Neural cell (in vitro differentiated cells): ENCODE data around the gene SPATA3. TPM values are rescaled to one million over a fixed set of nuclear protein-coding genes. Genes with fewer than 3 reads are reported as not detected.

Source experiments
- H2AFZ ChIP-seq: fragments of 200-600, 300-800 bp; sonication (generic), shearing (Covaris generic); 2 replicates; pipeline ENCODE4 v1.6.0; 2014; ENCODE audit warnings: low read depth, mild to moderate bottlenecking, antibody characterized with exemption, low read length, moderate library complexity
- H3F3A ChIP-seq: fragments of 200-600 bp; shearing (Covaris generic); 2 replicates; pipeline ENCODE4 v1.6.1; 2016; ENCODE audit warnings: mild to moderate bottlenecking, moderate library complexity, mixed read lengths, antibody characterized with exemption, low read length; ENCODE audit not compliant: insufficient read depth, poor library complexity, severe bottlenecking
- H3K27ac ChIP-seq: fragments of 200-600, 300-800 bp; sonication (generic), shearing (Covaris generic); 2 replicates; pipeline ENCODE4 v1.5.1; 2014; ENCODE audit warnings: mild to moderate bottlenecking, low read length, moderate library complexity
- H3K27me3 ChIP-seq: fragments of 300-800, 200-600 bp; sonication (generic), shearing (Covaris generic); 2 replicates; pipeline ENCODE4 v1.6.0; 2014; ENCODE audit warnings: mild to moderate bottlenecking, low read depth, low read length, moderate library complexity; ENCODE audit not compliant: insufficient read depth
- H3K36me3 ChIP-seq: fragments of 300-800, 200-600 bp; sonication (generic), shearing (Covaris generic); 2 replicates; pipeline ENCODE4 v1.5.1; 2014; ENCODE audit warnings: mild to moderate bottlenecking, antibody characterized with exemption, low read length, moderate library complexity; ENCODE audit not compliant: insufficient read depth
- H3K4me2 ChIP-seq: fragments of 300-800, 200-600 bp; sonication (generic), shearing (Covaris generic); 2 replicates; pipeline ENCODE4 v1.6.0; 2014; ENCODE audit warnings: mild to moderate bottlenecking, low read length
- H3K4me3 ChIP-seq: fragments of 300-800, 200-600 bp; sonication (generic), shearing (Covaris generic); 2 replicates; pipeline ENCODE4 v1.5.1; 2014; ENCODE audit warnings: mild to moderate bottlenecking, low read length, moderate library complexity
- H3K79me2 ChIP-seq: fragments of 200-600 bp; shearing (Covaris generic); replicated peaks from 2 replicates; pipeline ENCODE4 v1.6.0; 2014; ENCODE audit warnings: mild to moderate bottlenecking, low read length, moderate library complexity; ENCODE audit not compliant: insufficient read depth
- H3K9ac ChIP-seq: fragments of 300-800, 200-600 bp; sonication (generic), shearing (Covaris generic); 2 replicates; pipeline ENCODE4 v1.6.1; 2016; ENCODE audit warnings: mild to moderate bottlenecking, low read length, mixed read lengths
- H3K9me2 ChIP-seq: fragments of 200-600 bp; shearing (Covaris generic); 2 replicates; pipeline ENCODE4 v1.6.1; 2016; ENCODE audit warnings: mild to moderate bottlenecking, low read length, mixed read lengths; ENCODE audit not compliant: insufficient read depth
- H3K9me3 ChIP-seq: fragments of 200-600, 300-800 bp; sonication (generic), shearing (Covaris generic); 2 replicates; pipeline ENCODE4 v1.6.1; 2016; ENCODE audit warnings: mild to moderate bottlenecking, mixed run types, low read length, moderate library complexity, mixed read lengths
- H4K20me1 ChIP-seq: fragments of 200-600 bp; shearing (Covaris generic); 2 replicates; pipeline ENCODE4 v1.6.1; 2016; ENCODE audit warnings: mild to moderate bottlenecking, mixed run types; ENCODE audit not compliant: insufficient read depth
- EP300 ChIP-seq: fragments of 450-650 bp; conservative IDR thresholded peaks from 2 replicates; pipeline ENCODE4 v1.6.1; 2014; ENCODE audit warnings: antibody characterized with exemption, mild to moderate bottlenecking, moderate library complexity; ENCODE audit not compliant: poor library complexity, severe bottlenecking
- EZH2 ChIP-seq: fragments of 200-600, 300-800 bp; shearing (Covaris generic), sonication (generic); IDR thresholded peaks from 2 replicates; pipeline ENCODE4 v1.6.1; 2014; ENCODE audit warnings: antibody characterized with exemption, low read length, borderline replicate concordance, mild to moderate bottlenecking; ENCODE audit not compliant: insufficient read depth, poor library complexity, severe bottlenecking
- MXI1 ChIP-seq: fragments of 450-650 bp; conservative IDR thresholded peaks from 2 replicates; pipeline ENCODE4 v1.6.1; 2014; ENCODE audit warnings: antibody characterized with exemption, mild to moderate bottlenecking; ENCODE audit not compliant: poor library complexity, severe bottlenecking
- POLR2AphosphoS5 ChIP-seq: IDR thresholded peaks from 2 replicates; pipeline ENCODE4 v1.6.1; 2012
- RAD21 ChIP-seq: fragments of 450-650 bp; conservative IDR thresholded peaks from 2 replicates; pipeline ENCODE4 v1.6.1; 2014; ENCODE audit warnings: antibody characterized with exemption, mild to moderate bottlenecking, moderate library complexity
- SMC3 ChIP-seq: fragments of 450-650 bp; conservative IDR thresholded peaks from 2 replicates; pipeline ENCODE4 v1.6.1; 2014; ENCODE audit warnings: antibody characterized with exemption, mild to moderate bottlenecking, moderate library complexity; ENCODE audit not compliant: poor library complexity
- TAF1 ChIP-seq: IDR thresholded peaks from 2 replicates; pipeline ENCODE4 v1.6.1; 2012; ENCODE audit warnings: low read depth
- polyA plus RNA-seq: library from polyadenylated mRNA; depleted of rRNA; stranded (reverse); fragments of >200 nt; gene quantifications from 2 replicates; pipeline ENCODE4 v1.2.3, GENCODE V29; 2014
- TF ChIP-seq, protein P1 (sequence below): IDR thresholded peaks from 2 replicates; pipeline ENCODE4 v1.6.1; 2012; ENCODE audit warnings: borderline replicate concordance
- TF ChIP-seq, protein P2 (sequence below): fragments of 450-650 bp; IDR thresholded peaks from 2 replicates; pipeline ENCODE4 v1.5.1; 2014; ENCODE audit warnings: antibody characterized with exemption, mild to moderate bottlenecking, moderate library complexity; ENCODE audit not compliant: poor library complexity, severe bottlenecking

Gene SPATA3
- polyA plus RNA-seq, 1 donor from 2014 or later = not detected

DNA sequence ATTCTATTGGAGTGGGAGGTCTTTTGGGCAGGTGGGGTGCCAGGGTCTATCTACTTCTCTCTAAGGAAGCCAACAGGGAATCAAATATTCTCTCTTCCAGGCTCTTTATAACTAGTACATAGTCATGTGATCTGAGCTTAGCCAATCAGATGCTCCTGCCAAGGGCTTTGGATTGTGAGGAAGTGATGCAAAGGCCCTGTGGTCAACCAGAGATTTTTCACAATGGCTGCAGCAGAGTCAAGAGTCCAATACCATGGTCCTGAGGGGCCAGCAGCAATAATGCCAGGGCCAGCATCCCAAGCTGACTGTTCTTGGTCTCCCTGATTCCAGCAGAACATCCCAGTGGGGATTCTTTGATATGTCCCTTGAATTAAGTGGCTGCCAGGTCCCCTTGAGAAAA lies 33.0 kb downstream of the SPATA3 start:
- H4K20me1 ChIP-seq = no peaks in the 10 kb centered on the region
- TF ChIP-seq TAF1 (no peak), EP300 (no peak), SMC3 (no peak), EZH2 (no peak), POLR2AphosphoS5 (no peak), MXI1 (no peak), RAD21 (no peak)
- TF ChIP-seq, protein P1, sequence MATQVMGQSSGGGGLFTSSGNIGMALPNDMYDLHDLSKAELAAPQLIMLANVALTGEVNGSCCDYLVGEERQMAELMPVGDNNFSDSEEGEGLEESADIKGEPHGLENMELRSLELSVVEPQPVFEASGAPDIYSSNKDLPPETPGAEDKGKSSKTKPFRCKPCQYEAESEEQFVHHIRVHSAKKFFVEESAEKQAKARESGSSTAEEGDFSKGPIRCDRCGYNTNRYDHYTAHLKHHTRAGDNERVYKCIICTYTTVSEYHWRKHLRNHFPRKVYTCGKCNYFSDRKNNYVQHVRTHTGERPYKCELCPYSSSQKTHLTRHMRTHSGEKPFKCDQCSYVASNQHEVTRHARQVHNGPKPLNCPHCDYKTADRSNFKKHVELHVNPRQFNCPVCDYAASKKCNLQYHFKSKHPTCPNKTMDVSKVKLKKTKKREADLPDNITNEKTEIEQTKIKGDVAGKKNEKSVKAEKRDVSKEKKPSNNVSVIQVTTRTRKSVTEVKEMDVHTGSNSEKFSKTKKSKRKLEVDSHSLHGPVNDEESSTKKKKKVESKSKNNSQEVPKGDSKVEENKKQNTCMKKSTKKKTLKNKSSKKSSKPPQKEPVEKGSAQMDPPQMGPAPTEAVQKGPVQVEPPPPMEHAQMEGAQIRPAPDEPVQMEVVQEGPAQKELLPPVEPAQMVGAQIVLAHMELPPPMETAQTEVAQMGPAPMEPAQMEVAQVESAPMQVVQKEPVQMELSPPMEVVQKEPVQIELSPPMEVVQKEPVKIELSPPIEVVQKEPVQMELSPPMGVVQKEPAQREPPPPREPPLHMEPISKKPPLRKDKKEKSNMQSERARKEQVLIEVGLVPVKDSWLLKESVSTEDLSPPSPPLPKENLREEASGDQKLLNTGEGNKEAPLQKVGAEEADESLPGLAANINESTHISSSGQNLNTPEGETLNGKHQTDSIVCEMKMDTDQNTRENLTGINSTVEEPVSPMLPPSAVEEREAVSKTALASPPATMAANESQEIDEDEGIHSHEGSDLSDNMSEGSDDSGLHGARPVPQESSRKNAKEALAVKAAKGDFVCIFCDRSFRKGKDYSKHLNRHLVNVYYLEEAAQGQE = no peak
- TF ChIP-seq, protein P2, sequence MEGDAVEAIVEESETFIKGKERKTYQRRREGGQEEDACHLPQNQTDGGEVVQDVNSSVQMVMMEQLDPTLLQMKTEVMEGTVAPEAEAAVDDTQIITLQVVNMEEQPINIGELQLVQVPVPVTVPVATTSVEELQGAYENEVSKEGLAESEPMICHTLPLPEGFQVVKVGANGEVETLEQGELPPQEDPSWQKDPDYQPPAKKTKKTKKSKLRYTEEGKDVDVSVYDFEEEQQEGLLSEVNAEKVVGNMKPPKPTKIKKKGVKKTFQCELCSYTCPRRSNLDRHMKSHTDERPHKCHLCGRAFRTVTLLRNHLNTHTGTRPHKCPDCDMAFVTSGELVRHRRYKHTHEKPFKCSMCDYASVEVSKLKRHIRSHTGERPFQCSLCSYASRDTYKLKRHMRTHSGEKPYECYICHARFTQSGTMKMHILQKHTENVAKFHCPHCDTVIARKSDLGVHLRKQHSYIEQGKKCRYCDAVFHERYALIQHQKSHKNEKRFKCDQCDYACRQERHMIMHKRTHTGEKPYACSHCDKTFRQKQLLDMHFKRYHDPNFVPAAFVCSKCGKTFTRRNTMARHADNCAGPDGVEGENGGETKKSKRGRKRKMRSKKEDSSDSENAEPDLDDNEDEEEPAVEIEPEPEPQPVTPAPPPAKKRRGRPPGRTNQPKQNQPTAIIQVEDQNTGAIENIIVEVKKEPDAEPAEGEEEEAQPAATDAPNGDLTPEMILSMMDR = no peak
- no peaks in the 10 kb centered on the region for H3K9me2 ChIP-seq
- H2AFZ ChIP-seq = no peak overlapping the region
- no peaks in the 10 kb centered on the region for H3K79me2 ChIP-seq
- no peaks in the 10 kb centered on the region for H3K9me3 ChIP-seq
- H3F3A ChIP-seq = no peaks in the 10 kb centered on the region
- no peak overlapping the region for H3K9ac ChIP-seq
- no peak overlapping the region for H3K27ac ChIP-seq
- H3K27me3 ChIP-seq = no peaks in the 10 kb centered on the region
- H3K4me2 ChIP-seq = no peak overlapping the region
- no peak overlapping the region for H3K4me3 ChIP-seq
- no peaks in the 10 kb centered on the region for H3K36me3 ChIP-seq

DNA sequence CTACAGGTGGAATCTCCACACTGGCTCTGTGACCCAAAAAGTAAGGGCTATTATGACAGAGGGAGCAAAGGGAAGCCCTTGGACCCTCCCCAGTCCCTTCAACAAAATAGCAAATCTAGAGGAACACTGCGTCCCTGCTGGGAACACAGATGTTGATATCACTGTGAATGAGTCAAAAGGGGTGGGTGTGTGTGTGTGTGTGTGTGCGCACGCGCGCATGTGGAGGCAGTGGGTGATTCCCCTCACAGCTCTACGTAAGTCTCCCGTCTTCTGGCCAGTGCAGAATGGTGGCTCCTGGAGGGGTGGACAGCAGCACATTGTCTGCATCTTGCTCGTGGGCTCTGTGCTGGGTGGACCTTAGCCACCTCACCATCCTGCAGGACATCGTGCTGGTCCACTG lies 33.6 kb downstream of the SPATA3 start:
- no peak for TF ChIP-seq EZH2
- no peak for TF ChIP-seq EP300
- TF ChIP-seq, protein P2 = no peak
- TF ChIP-seq RAD21 = no peak
- no peak for TF ChIP-seq MXI1
- TF ChIP-seq, protein P1 = no peak
- TF ChIP-seq POLR2AphosphoS5 = no peak
- TF ChIP-seq SMC3 = no peak
- no peak for TF ChIP-seq TAF1
- Histone ChIP-seq H3F3A (no peaks in the 10 kb centered on the region), H3K79me2 (no peaks in the 10 kb centered on the region), H3K27me3 (no peaks in the 10 kb centered on the region), H2AFZ (no peak overlapping the region), H3K4me3 (no peak overlapping the region), H4K20me1 (no peaks in the 10 kb centered on the region), H3K4me2 (no peak overlapping the region), H3K9ac (no peak overlapping the region), H3K27ac (no peak overlapping the region), H3K36me3 (no peaks in the 10 kb centered on the region), H3K9me2 (no peaks in the 10 kb centered on the region), H3K9me3 (no peaks in the 10 kb centered on the region)
